HCT116 (cell line): ENCODE data around the gene ABCB8. TPM values are rescaled to one million over a fixed set of nuclear protein-coding genes. Genes with fewer than 3 reads are reported as not detected.

ENCODE experiments used
- ATAC-seq: fragments of 200-7000 bp; cut with Tn5 transposase; 2 replicates; pipeline ENCODE4 v1.9.1; 2020; ENCODE audit warnings: mild to moderate bottlenecking, moderate library complexity
- BruUV-seq: library from RNA; stranded (reverse); fragments of 400-500 nt; replicated peaks from 2 replicates; lab custom pipeline; 2021; lab: Mats Ljungman, UMichigan
- CTCF ChIA-PET: fragments of 300-600 bp; sonication (Branson Sonifier 250); formaldehyde crosslinking; loops from one replicate; lab custom pipeline; 2021; ENCODE audit warnings: antibody characterized with exemption; lab: Charles Lee
- POLR2A ChIA-PET: fragments of 300-600, 350-600 bp; sonication (Branson Sonifier 250); formaldehyde crosslinking; loops from one replicate; lab custom pipeline; 2021; ENCODE audit warnings: antibody characterized with exemption; lab: Charles Lee
- RAD21 ChIA-PET, 2 experiments: fragments of 300-600 bp; sonication (Branson Sonifier 250); formaldehyde crosslinking; loops; one replicate each; lab custom pipeline; 2023; ENCODE audit warnings: low total read pairs in 2 of 2; ENCODE audit not compliant: uncharacterized antibody in 2 of 2, unreplicated experiment in 2 of 2, low non-redundant PET in 1 of 2; lab: Charles Lee
- DNase-seq: peaks from one replicate; pipeline ENCODE4 v3.0.0-alpha.2; 2010; ENCODE audit warnings: low read depth, low spot score
- H2AFZ ChIP-seq: fragments of 200-600 bp; shearing (Covaris generic), sonication (generic); 2 replicates; pipeline ENCODE4 v1.6.1; 2017; ENCODE audit warnings: low read depth, mixed run types, mixed read lengths, antibody characterized with exemption, low read length; ENCODE audit not compliant: poor library complexity, severe bottlenecking
- H3K27ac ChIP-seq: 2 replicates; pipeline ENCODE4 v1.5.1; 2012; ENCODE audit warnings: low read depth, low read length
- H3K27me3 ChIP-seq: fragments of 200-600 bp; sonication (generic); 2 replicates; pipeline ENCODE4 v1.6.1; 2016; ENCODE audit warnings: mixed run types, low read length, mixed read lengths; ENCODE audit not compliant: insufficient read depth
- H3K36me3 ChIP-seq, 2 experiments: fragments of 200-500 bp in 1 of 2; fragments of 200-600 bp in 1 of 2; sonication (Bioruptor generic) in 1 of 2; sonication (generic) in 1 of 2; 2 replicates each; pipeline versions ENCODE4 v1.5.1 to v1.6.1; 2014 to 2016; ENCODE audit warnings: low read length in 2 of 2, inconsistent platforms in 1 of 2, mixed read lengths in 1 of 2, mixed run types in 1 of 2; ENCODE audit not compliant: insufficient read depth in 2 of 2, control insufficient read depth in 1 of 2
- H3K4me1 ChIP-seq, 2 experiments: fragments of 200-600 bp in 1 of 2; sonication (generic) in 1 of 2; 2 replicates each; pipeline versions ENCODE4 v1.5.1 to v1.6.1; 2012 to 2017; ENCODE audit warnings: low read length in 2 of 2, inconsistent platforms in 1 of 2, mild to moderate bottlenecking in 1 of 2, mixed read lengths in 1 of 2, mixed run types in 1 of 2, moderate library complexity in 1 of 2; ENCODE audit not compliant: insufficient read depth in 2 of 2, control insufficient read depth in 1 of 2
- H3K4me2 ChIP-seq: fragments of 200-600 bp; sonication (generic); 2 replicates; pipeline ENCODE4 v1.6.1; 2017; ENCODE audit warnings: mixed run types, low read length, mixed read lengths
- H3K4me3 ChIP-seq, 2 experiments: fragments of 200-600 bp in 1 of 2; sonication (generic) in 1 of 2; replicated peaks in 1 of 2; 2 replicates each; pipeline ENCODE4 v1.5.1; 2011 to 2016; ENCODE audit warnings: low read length in 2 of 2, control low read depth in 1 of 2, low read depth in 1 of 2, mild to moderate bottlenecking in 1 of 2, mixed read lengths in 1 of 2, mixed run types in 1 of 2
- H3K79me2 ChIP-seq: fragments of 200-600 bp; sonication (generic); 2 replicates; pipeline ENCODE4 v1.6.1; 2017; ENCODE audit warnings: mild to moderate bottlenecking, mixed run types, low read length, moderate library complexity, mixed read lengths; ENCODE audit not compliant: insufficient read depth
- H3K9ac ChIP-seq: fragments of 200-600 bp; sonication (generic); 2 replicates; pipeline ENCODE4 v1.6.1; 2016; ENCODE audit warnings: low read length, mixed read lengths
- H3K9me2 ChIP-seq: fragments of 200-600 bp; sonication (generic), shearing (Covaris generic); 2 replicates; pipeline ENCODE4 v1.6.1; 2017; ENCODE audit warnings: mixed run types, mild to moderate bottlenecking, moderate library complexity; ENCODE audit not compliant: insufficient read depth
- H3K9me3 ChIP-seq, 2 experiments: fragments of 200-500 bp in 1 of 2; fragments of 200-600 bp in 1 of 2; sonication (Bioruptor generic) in 1 of 2; sonication (generic) in 1 of 2; 2 replicates each; pipeline ENCODE4 v1.6.1; 2014 to 2017; ENCODE audit warnings: low read length in 2 of 2, mixed read lengths in 2 of 2, inconsistent platforms in 1 of 2, low read depth in 1 of 2, mild to moderate bottlenecking in 1 of 2, mixed run types in 1 of 2, moderate library complexity in 1 of 2; ENCODE audit not compliant: control insufficient read depth in 1 of 2, insufficient read depth in 1 of 2
- H4K20me1 ChIP-seq: fragments of 200-600 bp; sonication (generic), shearing (Covaris generic); 2 replicates; pipeline ENCODE4 v1.6.1; 2017; ENCODE audit warnings: mixed run types, mild to moderate bottlenecking, moderate library complexity; ENCODE audit not compliant: insufficient read depth
- CBX3 ChIP-seq: IDR thresholded peaks from 2 replicates; pipeline ENCODE4 v1.6.1; 2012; ENCODE audit warnings: low read depth
- CEBPB ChIP-seq: IDR thresholded peaks from 2 replicates; pipeline ENCODE4 v1.6.1; 2012; ENCODE audit warnings: low read depth
- CTCF ChIP-seq, 3 experiments: fragments of 200-600 bp in 1 of 3; sonication (generic) in 1 of 3; IDR thresholded peaks in 2 of 3; conservative IDR thresholded peaks in 1 of 3; 2 replicates each; pipeline ENCODE4 v1.5.1; 2012 to 2017; ENCODE audit warnings: low read depth in 2 of 3, low read length in 2 of 3, antibody characterized with exemption in 1 of 3, borderline replicate concordance in 1 of 3, control low read depth in 1 of 3, mild to moderate bottlenecking in 1 of 3, mixed read lengths in 1 of 3, mixed run types in 1 of 3, moderate library complexity in 1 of 3; ENCODE audit not compliant: insufficient read depth in 1 of 3
- EGR1 ChIP-seq: IDR thresholded peaks from 2 replicates; pipeline ENCODE4 v1.6.1; 2012; ENCODE audit warnings: low read depth
- ELF1 ChIP-seq: IDR thresholded peaks from 2 replicates; pipeline ENCODE4 v1.6.1; 2012; ENCODE audit warnings: low read depth, borderline replicate concordance
- EZH2 ChIP-seq: fragments of 200-600 bp; sonication (generic); IDR thresholded peaks from 2 replicates; pipeline ENCODE4 v1.6.1; 2017; ENCODE audit warnings: antibody characterized with exemption, mixed run types
- EZH2phosphoT487 ChIP-seq: fragments of 200-600 bp; IDR thresholded peaks from 2 replicates; pipeline ENCODE4 v1.6.1; 2018; ENCODE audit warnings: antibody characterized with exemption, borderline replicate concordance
- FOSL1 ChIP-seq: IDR thresholded peaks from 2 replicates; pipeline ENCODE4 v1.6.1; 2012; ENCODE audit warnings: low read depth
- JUND ChIP-seq: IDR thresholded peaks from 2 replicates; pipeline ENCODE4 v1.6.1; 2012
- MAX ChIP-seq: IDR thresholded peaks from 2 replicates; pipeline ENCODE4 v1.6.1; 2012
- POLR2A ChIP-seq: IDR thresholded peaks from 2 replicates; pipeline ENCODE4 v1.7.0; 2011; ENCODE audit warnings: borderline replicate concordance; ENCODE audit not compliant: insufficient read depth, insufficient read length; ENCODE audit errors: extremely low read depth
- RAD21 ChIP-seq: IDR thresholded peaks from 2 replicates; pipeline ENCODE4 v1.6.1; 2012; ENCODE audit warnings: low read depth, mild to moderate bottlenecking
- REST ChIP-seq: IDR thresholded peaks from 2 replicates; pipeline ENCODE4 v1.6.1; 2012; ENCODE audit warnings: low read depth
- SIN3A ChIP-seq: IDR thresholded peaks from 2 replicates; pipeline ENCODE4 v1.6.1; 2012; ENCODE audit warnings: low read depth
- SP1 ChIP-seq: IDR thresholded peaks from 2 replicates; pipeline ENCODE4 v1.6.1; 2012; ENCODE audit warnings: low read depth
- TCF7L2 ChIP-seq: IDR thresholded peaks from 2 replicates; pipeline ENCODE4 v1.7.0; 2011; ENCODE audit warnings: borderline replicate concordance, inconsistent platforms; ENCODE audit not compliant: insufficient read depth, insufficient read length; ENCODE audit errors: extremely low read depth
- YY1 ChIP-seq: IDR thresholded peaks from 2 replicates; pipeline ENCODE4 v1.6.1; 2011; ENCODE audit warnings: low read length, low read depth, moderate library complexity, mild to moderate bottlenecking; ENCODE audit not compliant: insufficient replicate concordance; ENCODE audit errors: extremely low read depth
- ZBTB33 ChIP-seq: IDR thresholded peaks from 2 replicates; pipeline ENCODE4 v1.6.1; 2011; ENCODE audit warnings: mild to moderate bottlenecking, low read length, moderate library complexity; ENCODE audit not compliant: insufficient replicate concordance; ENCODE audit errors: extremely low read depth
- ZFX ChIP-seq: fragments of 450-650 bp; IDR thresholded peaks from 2 replicates; pipeline ENCODE4 v1.6.1; 2017
- ZNF274 ChIP-seq: fragments of 200-500 bp; sonication (Bioruptor generic); IDR thresholded peaks from 2 replicates; pipeline ENCODE4 v1.6.1; 2014; ENCODE audit warnings: mild to moderate bottlenecking, low read depth, low read length, inconsistent platforms
- intact Hi-C: fragments of 100-400 bp; cut with micrococcal nuclease; formaldehyde crosslinking; loops from 2 replicates; pipeline ENCODE4 v1.10.0; 2022
- total RNA-seq: library from RNA; stranded (reverse); gene quantifications from one replicate; pipeline ENCODE4 v1.2.1, GENCODE V29; 2021; ENCODE audit not compliant: unreplicated experiment

Gene ABCB8
- total RNA-seq, 1 experiment from 2014 or later, result 55.2 TPM

GRCh38 chr7:151059367-151060112 lies 31.3 kb downstream of the ABCB8 start, which contains the start of gene SLC4A2:
Gene SLC4A2, plus strand, starts transcription at chr7:151059589. Its CDS starts 2,399 bp downstream, at chr7:151061988.
- DNase-seq (no peak), ATAC-seq (peak; percentile 5)
- Histone ChIP-seq H3K79me2 (peaks cover 45% of the 10 kb centered on the region), H3K4me3 (peak within 1 kb of the TSS; percentile 81 to 90), H3K27me3 (no peaks in the 10 kb centered on the region), H3K4me1 (peaks cover 28 to 52% of the 10 kb centered on the region in 2 experiments), H3K9me3 (no peaks in the 10 kb centered on the region), H2AFZ (no peak within 1 kb of the TSS), H3K9me2 (no peaks in the 10 kb centered on the region), H3K4me2 (peak within 1 kb of the TSS; percentile 95), H4K20me1 (no peaks in the 10 kb centered on the region), H3K36me3 (peaks cover 0 to 6% of the 10 kb centered on the region in 2 experiments; a peak in 2 of 4 replicates), H3K27ac (peak within 1 kb of the TSS; percentile 87), H3K9ac (peak within 1 kb of the TSS; percentile 91)
- ChIA-PET RAD21 (interaction anchor here (1.0 to 1.3 kb wide), 2 partner anchors 31 to 52 kb away, joined by 3 to 5 read pairs; partner anchors contain the start of gene ABCB8 (in 1 of the 2)), CTCF (no interaction called here), POLR2A (no interaction called here)
- no TSS peak for BruUV-seq
- intact Hi-C loops, result no loop called here
- TF ChIP-seq ELF1, result no peak
- TF ChIP-seq MAX, result no peak
- no peak for TF ChIP-seq CBX3
- TF ChIP-seq REST, result no peak
- TF ChIP-seq POLR2A, result peak; percentile 38
- peak in 2 of 3 experiments; percentile 54 to 59; a peak in 4 of 6 replicates for TF ChIP-seq CTCF (IDR thresholded peaks at IDR 0.05 in 2 of 3, conservative IDR thresholded peaks at IDR 0.05 in 1 of 3; ENCODE audit: borderline replicate concordance in 1 of 3, insufficient read depth in 1 of 3, low read depth in 2 of 3, low read length in 2 of 3)
- no peak for TF ChIP-seq FOSL1
- TF ChIP-seq EZH2phosphoT487, result no peak
- no peak for TF ChIP-seq JUND
- no peak for TF ChIP-seq EGR1
- no peak for TF ChIP-seq SIN3A
- TF ChIP-seq ZBTB33, result peak; percentile 28
- TF ChIP-seq CEBPB, result no peak
- TF ChIP-seq ZFX, result peak; percentile 47; the same call in 1 of the 2 replicates
- no peak for TF ChIP-seq ZNF274
- no peak for TF ChIP-seq RAD21
- TF ChIP-seq YY1, result no peak
- no peak for TF ChIP-seq SP1
- TF ChIP-seq TCF7L2, result no peak
- no peak for TF ChIP-seq EZH2
